NCI-H226 (cell line): ENCODE results near the gene OR1J1.

Source experiments
- DNase-seq: peaks from one replicate; pipeline ENCODE4 v3.0.0-alpha.2; 2015

The OR1J1 gene

GRCh38 chr9:122445155-122445749 lies 32.5 kb downstream of the OR1J1 start:
- peak; percentile 7 for DNase-seq

GRCh38 chr9:122444041-122444733 lies 33.5 kb downstream of the OR1J1 start:
- no peak for DNase-seq

GRCh38 chr9:122442568-122442967 lies 35.2 kb downstream of the OR1J1 start:
- DNase-seq: no peak
